ENCODE data around the gene ZDHHC14.

The ZDHHC14 gene

GRCh38 chr6:157396026-157396425 is 15.0 kb downstream of the ZDHHC14 start:
- Histone ChIP-seq H3K9ac (no peak overlapping the region), H4K20me1 (ENCODE audit: insufficient read depth) (no peaks in the 10 kb centered on the region), H2AFZ (ENCODE audit: low read depth) (no peak overlapping the region), H3K36me3 (ENCODE audit: insufficient read depth) (no peaks in the 10 kb centered on the region), H3K27me3 (ENCODE audit: insufficient read depth, low read depth) (no peaks in the 10 kb centered on the region), H3K4me1 (ENCODE audit: low read depth, poor library complexity, severe bottlenecking) (no peaks in the 10 kb centered on the region), H3K79me2 (ENCODE audit: insufficient read depth, low read depth) (no peaks in the 10 kb centered on the region), H3K27ac (no peak overlapping the region), H3K4me3 (IDR thresholded peaks at IDR 0.05; ENCODE audit: insufficient read depth, low read depth, low read length) (no peak overlapping the region), H3K4me2 (no peak overlapping the region)
- no peak for TF ChIP-seq CTCF (conservative IDR thresholded peaks at IDR 0.05; ENCODE audit: low read depth, low read length)

GRCh38 chr6:157397660-157398059 is 16.7 kb downstream of the ZDHHC14 start:
- Histone ChIP-seq H3K4me2 (no peak overlapping the region), H2AFZ (ENCODE audit: low read depth) (no peak overlapping the region), H3K9ac (no peak overlapping the region), H3K4me1 (ENCODE audit: low read depth, poor library complexity, severe bottlenecking) (no peaks in the 10 kb centered on the region), H3K4me3 (IDR thresholded peaks at IDR 0.05; ENCODE audit: insufficient read depth, low read depth, low read length) (no peak overlapping the region), H3K27ac (no peak overlapping the region), H3K79me2 (ENCODE audit: insufficient read depth, low read depth) (no peaks in the 10 kb centered on the region), H3K27me3 (ENCODE audit: insufficient read depth, low read depth) (no peaks in the 10 kb centered on the region), H3K36me3 (ENCODE audit: insufficient read depth) (no peaks in the 10 kb centered on the region), H4K20me1 (ENCODE audit: insufficient read depth) (no peaks in the 10 kb centered on the region)
- no peak for TF ChIP-seq CTCF (conservative IDR thresholded peaks at IDR 0.05; ENCODE audit: low read depth, low read length)

- Histone ChIP-seq H3K27ac (no peak overlapping the region), H3K9ac (no peak overlapping the region), H3K27me3 (ENCODE audit: insufficient read depth, low read depth) (no peaks in the 10 kb centered on the region), H3K4me2 (no peak overlapping the region), H3K36me3 (ENCODE audit: insufficient read depth) (no peaks in the 10 kb centered on the region), H3K79me2 (ENCODE audit: insufficient read depth, low read depth) (no peaks in the 10 kb centered on the region), H2AFZ (ENCODE audit: low read depth) (no peak overlapping the region), H3K4me3 (IDR thresholded peaks at IDR 0.05; ENCODE audit: insufficient read depth, low read depth, low read length) (no peak overlapping the region), H4K20me1 (ENCODE audit: insufficient read depth) (no peaks in the 10 kb centered on the region), H3K4me1 (ENCODE audit: low read depth, poor library complexity, severe bottlenecking) (no peaks in the 10 kb centered on the region)
- TF ChIP-seq CTCF (conservative IDR thresholded peaks at IDR 0.05; ENCODE audit: low read depth, low read length), result no peak
These were observed 17.2 kb downstream of the ZDHHC14 start for GRCh38 chr6:157398151-157398550.

- no peak for TF ChIP-seq CTCF (conservative IDR thresholded peaks at IDR 0.05; ENCODE audit: low read depth, low read length)
- no peak overlapping the region for H3K9ac ChIP-seq
- no peak overlapping the region for H3K27ac ChIP-seq
- no peak overlapping the region for H3K4me3 ChIP-seq (IDR thresholded peaks at IDR 0.05; ENCODE audit: insufficient read depth, low read depth, low read length)
- no peaks in the 10 kb centered on the region for H3K79me2 ChIP-seq (ENCODE audit: insufficient read depth, low read depth)
- no peaks in the 10 kb centered on the region for H3K4me1 ChIP-seq (ENCODE audit: low read depth, poor library complexity, severe bottlenecking)
- no peaks in the 10 kb centered on the region for H4K20me1 ChIP-seq (ENCODE audit: insufficient read depth)
- no peaks in the 10 kb centered on the region for H3K27me3 ChIP-seq (ENCODE audit: insufficient read depth, low read depth)
- H3K36me3 ChIP-seq (ENCODE audit: insufficient read depth), result no peaks in the 10 kb centered on the region
- no peak overlapping the region for H3K4me2 ChIP-seq
- no peak overlapping the region for H2AFZ ChIP-seq (ENCODE audit: low read depth)
These were observed 19.7 kb downstream of the ZDHHC14 start for GRCh38 chr6:157400676-157401075.
